Posterior cingulate gyrus (tissue), 11 donors: Measurements from ENCODE around the gene LAMTOR1.
A peak's percentile ranks its signal among the peaks of the same experiment; 100 is the strongest.

ENCODE experiments used
- DNase-seq, 10 donors: peaks; one replicate each; pipeline versions ENCODE4 v3.0.0 to v3.0.0-alpha.2; 2020 to 2021; ENCODE audit warnings: mixed read lengths in 3 of 10
- intact Hi-C: fragments of 100-400 bp; cut with DNase I; formaldehyde crosslinking; loops from one replicate; pipeline ENCODE4 v1.15.1; 2023

The LAMTOR1 gene

DNA sequence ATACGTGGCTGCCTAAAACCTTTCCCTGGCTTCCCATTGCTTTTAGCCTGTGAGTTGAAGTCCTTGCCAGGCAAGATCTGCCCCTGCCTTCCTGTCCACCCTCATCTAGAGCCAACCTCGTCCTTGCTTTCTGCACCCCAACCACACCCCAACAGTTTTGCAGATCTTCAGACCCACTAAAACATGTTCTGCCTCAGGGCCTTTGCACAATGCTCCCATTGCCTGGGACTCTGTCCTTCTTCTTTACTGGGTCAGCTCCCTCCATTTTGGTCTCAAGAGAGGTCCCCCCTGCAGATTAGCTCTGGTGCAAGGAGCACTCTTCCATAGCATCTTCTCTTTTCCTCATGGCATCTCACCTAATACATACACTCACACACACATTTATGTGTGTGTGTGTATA lies 17.8 kb upstream of the LAMTOR1 start:
- intact Hi-C loops, result no loop called here
- DNase-seq, result no peak

GRCh38 chr11:72119198-72119597 lies 16.1 kb upstream of the LAMTOR1 start:
- intact Hi-C loops, result loop anchor here (10.0 kb wide), 1 partner anchor 106 kb away; the partner anchor contains the start of gene INPPL1
- no peak for DNase-seq

DNA sequence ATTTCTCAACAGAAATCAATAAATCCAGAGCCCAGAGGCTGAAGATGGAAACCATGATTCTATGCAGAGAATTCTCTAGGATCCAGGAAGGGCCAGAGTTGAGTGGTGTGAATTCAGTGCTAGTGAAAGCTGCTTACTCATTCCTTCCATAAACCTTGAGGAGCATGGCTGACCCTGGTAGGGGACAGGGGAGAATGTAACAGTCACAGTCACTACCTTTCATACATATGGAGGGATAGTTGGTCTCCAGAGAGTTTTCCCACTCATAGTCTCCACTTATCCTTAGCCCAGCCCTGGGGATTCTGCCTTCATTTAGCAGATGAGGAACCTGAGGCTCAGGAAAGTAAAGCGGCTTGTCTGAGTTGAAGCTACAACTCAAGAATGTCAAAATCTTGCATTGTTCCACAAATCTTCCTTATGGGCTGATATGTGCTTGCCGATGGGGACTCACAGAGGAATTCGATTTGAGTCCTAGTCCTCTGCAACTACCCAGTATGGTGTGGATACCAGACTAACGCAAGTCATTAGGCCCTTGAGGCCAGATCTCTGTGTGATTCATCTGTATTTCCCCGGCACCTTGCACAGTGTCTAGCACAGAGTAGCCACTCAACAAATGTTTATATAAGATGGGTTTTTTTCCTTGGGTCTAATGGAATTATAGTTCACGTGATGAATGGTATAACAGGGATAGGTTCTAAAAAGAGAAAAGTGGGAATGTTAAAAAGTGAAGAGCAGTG lies 13.1 kb upstream of the LAMTOR1 start:
- DNase-seq, result no peak
- intact Hi-C loops, result loop anchor here (10.0 kb wide), 1 partner anchor 109 kb away; the partner anchor contains the start of gene INPPL1

DNA sequence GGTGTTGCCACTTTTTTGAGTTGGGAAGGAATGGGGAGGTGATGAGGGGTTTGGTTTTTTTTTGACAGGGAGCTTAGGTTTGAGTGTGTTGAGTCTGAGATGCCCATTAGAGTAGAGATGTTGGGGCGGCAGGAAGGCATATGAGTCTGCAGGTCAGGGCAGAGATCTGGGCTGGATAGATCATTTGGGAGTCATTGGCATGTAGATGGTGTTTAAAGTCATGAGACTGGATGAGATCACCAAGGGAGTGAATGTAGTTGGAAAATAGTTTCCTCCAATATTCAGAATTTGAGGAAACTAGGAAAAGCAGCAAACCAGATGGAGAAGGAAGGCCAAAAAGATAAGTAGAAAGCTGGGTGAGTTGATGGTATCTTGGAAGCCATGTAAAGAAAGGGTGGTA lies 11.5 kb upstream of the LAMTOR1 start:
- intact Hi-C loops, result loop anchor here (10.0 kb wide), 1 partner anchor 110 kb away; the partner anchor contains the start of gene INPPL1
- DNase-seq, result no peak

DNA sequence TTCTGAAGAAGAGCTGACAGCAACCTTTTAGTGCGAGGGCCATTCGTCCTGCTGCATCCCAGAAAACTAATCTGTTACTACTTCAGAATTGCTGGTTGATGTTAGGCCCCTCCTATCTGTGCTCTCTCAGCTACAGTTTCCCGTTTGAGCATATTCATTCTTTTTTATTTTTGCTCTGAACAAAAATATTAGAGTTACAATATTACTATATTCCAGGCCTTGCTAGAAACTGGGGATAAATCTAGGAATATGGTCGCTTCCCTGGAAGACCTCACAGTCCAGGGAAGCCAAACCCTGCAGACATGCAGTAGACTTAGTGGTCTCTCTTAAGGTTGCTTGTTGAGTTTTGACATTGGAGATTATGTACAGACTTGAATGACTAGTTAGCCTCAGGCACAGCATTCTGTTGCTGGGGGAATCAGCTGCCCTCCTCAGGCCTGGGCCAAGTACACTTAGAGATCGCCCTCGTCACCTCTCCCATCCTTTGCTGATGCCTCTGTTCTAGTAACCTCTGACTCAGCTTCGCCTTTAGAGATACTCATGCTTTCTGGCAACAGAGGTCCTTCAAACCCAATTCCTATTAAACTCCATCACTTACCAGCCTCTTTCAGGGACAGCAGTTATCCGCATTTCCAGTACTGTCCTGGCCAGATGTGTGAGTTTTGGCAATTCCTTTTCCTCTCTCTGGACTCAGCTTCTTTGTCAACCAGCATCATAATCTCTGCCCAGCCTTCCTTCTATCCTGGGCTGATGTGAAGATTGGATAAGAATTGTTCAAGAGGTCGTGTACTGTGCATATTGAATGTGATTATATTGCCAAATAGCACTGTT lies 10.1 kb upstream of the LAMTOR1 start:
- no peak for DNase-seq
- intact Hi-C loops, result loop anchor here (1.0 to 10.0 kb wide), 2 partner anchors 10 to 112 kb away; partner anchors contain the start of genes INPPL1 and LAMTOR1

DNA sequence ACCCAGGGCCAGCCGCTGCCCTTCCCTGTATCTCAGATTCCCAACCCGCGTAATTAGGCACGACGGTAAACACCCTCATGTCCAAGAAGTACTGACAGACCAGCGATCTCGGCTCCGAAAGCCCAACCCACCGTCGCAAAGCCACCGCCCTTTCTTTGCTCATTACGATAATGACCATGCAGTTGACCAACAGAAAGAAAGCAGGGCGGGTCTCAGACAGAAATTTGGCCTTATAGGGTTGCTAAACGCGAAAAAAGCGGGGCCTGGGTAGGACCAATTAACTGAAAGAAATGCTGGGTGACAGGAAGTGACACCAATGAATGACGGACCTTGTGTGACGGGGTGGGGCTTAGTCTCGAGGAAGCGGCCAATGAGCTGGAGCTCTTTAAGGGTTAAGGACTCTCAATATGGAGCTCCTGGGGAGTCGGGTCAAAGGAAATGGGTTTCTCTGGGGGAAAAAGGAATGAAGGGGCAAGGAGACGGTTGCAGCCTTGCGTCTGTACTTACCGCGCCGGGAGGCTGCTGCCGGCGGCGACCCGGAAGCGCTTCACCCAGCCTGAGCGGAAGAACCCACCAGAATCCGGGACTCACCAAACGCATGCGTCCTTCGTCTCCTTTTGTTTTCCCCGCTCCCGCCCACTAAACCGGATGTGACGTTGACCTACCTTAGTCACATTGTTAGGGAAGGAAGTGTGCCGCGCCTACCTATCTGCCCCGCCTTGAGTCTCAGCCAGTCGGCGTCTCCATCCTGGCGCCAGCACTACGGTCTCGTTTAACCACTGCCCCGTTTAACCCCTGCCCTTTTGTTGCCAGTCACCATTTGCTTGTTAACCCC lies 9.3 kb upstream of the LAMTOR1 start, which contains the start of gene ANAPC15:
ANAPC15 (minus strand) TSS at position 553 of the 835 bp plus-strand sequence. CDS start 1,419 bp downstream, outside the sequence.
- intact Hi-C loops, result loop anchor here (1.0 to 10.0 kb wide), 2 partner anchors 9 to 112 kb away; partner anchors contain the start of genes INPPL1 and LAMTOR1
- peak; percentile 91 to 99 (median 93) for DNase-seq

GRCh38 chr11:72111300-72112142 lies 8.4 kb upstream of the LAMTOR1 start:
- intact Hi-C loops, result loop anchor here (1.0 to 10.0 kb wide), 2 partner anchors 8 to 113 kb away; partner anchors contain the start of genes INPPL1 and LAMTOR1
- DNase-seq, result no peak

GRCh38 chr11:72105888-72106287 lies 2.8 kb upstream of the LAMTOR1 start, which contains the start of gene TOMT:
TOMT (plus strand) TSS chr11:72105924; CDS start chr11:72105952, 28 bp downstream.
- intact Hi-C loops, result no loop called here
- no peak for DNase-seq

DNA sequence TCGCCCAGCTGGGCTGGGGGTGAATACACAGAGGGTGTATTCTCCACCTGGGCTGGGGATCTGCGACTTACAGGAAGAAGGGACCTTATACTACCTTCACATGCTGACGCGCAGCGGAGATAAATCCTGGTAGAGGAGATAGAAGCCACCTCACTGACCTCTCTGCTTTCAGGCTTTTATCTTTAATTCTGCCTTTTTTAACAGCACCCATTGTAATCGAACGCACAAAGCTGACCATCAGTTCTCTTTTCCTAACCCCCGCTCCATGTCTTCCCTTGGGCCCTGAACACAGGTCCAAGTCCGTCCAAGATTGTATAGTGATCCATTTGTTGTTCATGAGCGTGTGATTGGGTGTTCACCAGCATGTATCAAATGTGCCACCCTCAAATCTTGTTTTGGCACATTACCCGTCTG lies 664 bp upstream of the LAMTOR1 start:
- intact Hi-C loops, result loop anchor here (1.0 to 5.0 kb wide), 3 partner anchors 9 to 176 kb away; partner anchors contain the start of genes ANAPC15, LRRC51, NUMA1 and RNF121
- no peak for DNase-seq

DNA sequence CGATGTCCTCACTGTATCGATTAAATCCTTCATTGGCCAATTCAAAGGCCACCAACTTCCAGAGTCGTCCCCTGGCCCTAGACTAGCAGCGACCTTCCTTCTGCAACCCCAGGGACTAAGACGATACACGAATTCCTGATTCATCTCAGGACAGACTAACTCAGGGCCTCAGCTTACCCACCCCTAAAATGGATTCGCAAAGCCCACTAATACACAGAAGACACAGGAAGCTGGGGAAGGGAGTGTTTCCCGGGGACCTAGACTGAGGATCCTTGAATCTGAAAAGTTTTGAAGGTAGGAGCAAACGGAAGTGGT lies 509 bp downstream of the LAMTOR1 start:
- DNase-seq, result no peak
- intact Hi-C loops, result loop anchor here (5.0 kb wide), 1 partner anchor 175 kb away; the partner anchor contains the start of genes RNF121 and XNDC1N

DNA sequence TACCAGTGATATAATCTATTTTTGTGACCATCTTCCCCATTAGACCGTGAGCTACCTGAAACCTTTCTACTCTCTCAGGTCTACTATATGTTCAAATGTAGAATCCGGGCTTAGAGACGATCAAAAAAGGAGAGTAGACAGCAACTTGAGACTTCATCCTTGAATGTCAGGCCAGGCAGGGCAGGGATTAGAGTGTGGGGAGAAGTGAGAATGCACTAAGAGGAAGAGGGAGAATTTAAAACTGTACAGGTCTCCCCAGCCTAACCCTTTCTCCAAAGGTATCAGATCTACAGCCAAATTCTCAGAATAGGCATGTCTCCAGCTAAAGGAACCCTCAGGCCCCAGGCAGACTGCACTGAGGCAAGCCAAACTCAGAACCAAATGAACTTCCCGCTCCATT lies 935 bp downstream of the LAMTOR1 start:
- DNase-seq, result peak in 1 of 10 donors; percentile 9
- intact Hi-C loops, result loop anchor here (5.0 kb wide), 1 partner anchor 175 kb away; the partner anchor contains the start of genes RNF121 and XNDC1N

DNA sequence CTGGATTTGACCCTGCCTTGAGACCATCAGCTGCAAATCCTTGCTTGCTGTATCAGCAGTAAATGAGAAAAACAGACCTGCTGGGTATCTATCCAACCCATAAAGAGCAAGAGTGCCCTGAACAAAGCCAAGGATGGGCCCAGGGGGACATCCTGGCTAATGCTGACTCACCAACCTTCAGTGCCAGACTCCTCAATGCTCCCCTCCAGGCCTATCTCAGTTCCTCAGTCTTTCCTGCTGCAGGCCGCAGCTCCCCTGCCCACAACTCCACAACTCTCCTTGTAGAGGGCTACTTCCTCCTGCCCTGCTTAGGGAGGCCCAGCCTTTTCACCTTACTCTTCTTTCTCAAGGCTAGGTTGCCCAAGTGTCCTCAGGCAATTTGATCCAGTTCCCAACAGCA lies 2.6 kb downstream of the LAMTOR1 start:
- intact Hi-C loops, result loop anchor here (5.0 kb wide), 1 partner anchor 173 kb away; the partner anchor contains the start of genes RNF121 and XNDC1N
- no peak for DNase-seq

DNA sequence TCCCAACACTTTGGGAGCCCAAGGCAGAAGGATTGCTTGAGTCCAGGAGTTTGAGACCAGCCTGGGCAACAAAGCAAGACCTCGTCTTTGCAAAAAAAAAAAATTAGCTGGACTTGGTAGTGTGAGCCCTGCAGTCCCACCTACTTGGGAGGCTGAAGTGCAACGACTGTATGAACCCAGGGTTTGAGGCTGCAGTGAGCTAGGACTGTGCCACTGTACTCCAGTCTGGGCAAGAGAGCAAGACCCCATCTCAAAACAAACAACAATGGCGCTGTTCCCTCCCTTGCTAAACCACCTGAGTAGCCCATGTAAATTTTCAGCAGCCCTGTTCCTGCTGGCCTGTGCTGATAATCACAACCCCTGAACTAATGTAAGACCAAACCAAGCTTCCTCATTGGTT lies 3.1 kb downstream of the LAMTOR1 start:
- intact Hi-C loops, result loop anchor here (5.0 kb wide), 1 partner anchor 173 kb away; the partner anchor contains the start of genes RNF121 and XNDC1N
- DNase-seq, result peak in 1 of 10 donors; percentile 4

- intact Hi-C loops, result no loop called here
- no peak for DNase-seq
Measured at GRCh38 chr11:72098741-72099140, 4.4 kb downstream of the LAMTOR1 start.

- DNase-seq, result peak in 8 of 10 donors; percentile 64 to 93 (median 77)
- intact Hi-C loops, result loop anchor here (1.0 to 5.0 kb wide), 2 partner anchors 66 to 114 kb away; no protein-coding TSS in a partner anchor
Measured at GRCh38 chr11:72091292-72091691, 11.8 kb downstream of the LAMTOR1 start.

DNA sequence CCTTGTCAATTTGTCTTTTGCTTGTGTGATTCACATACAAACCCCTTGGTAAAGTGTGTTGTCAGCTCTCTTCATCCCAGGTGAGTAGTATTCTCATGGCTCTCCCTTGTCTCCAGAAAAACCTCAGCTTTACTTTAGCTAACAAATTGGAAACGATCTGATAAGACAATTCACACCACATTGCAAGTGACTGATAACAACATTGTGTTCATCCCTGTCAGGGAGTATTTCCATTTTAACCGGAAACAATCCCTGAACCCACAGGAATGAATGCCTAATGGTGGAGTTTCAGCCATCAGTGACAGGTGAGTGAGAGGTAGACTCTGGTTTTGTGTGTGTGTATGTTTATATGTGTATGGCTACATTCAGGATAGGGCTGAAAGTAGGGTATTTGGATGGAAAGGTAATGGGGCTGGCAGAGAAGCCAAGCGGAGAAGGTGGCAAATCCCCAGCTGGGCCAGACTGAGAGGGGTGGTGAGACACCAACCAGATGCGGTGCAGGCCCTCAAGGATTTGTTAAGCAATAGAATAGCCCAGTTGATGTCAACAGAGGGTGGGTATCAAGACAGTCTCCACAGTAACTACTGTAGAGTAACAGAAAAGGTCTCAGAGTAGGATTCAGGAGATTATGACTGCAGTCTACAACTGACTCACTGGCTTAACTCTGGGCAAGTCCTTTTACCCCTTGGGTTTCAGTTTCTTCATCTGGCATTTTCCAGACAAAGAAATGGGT lies 14.9 kb downstream of the LAMTOR1 start:
- intact Hi-C loops, result no loop called here
- DNase-seq, result no peak

DNA sequence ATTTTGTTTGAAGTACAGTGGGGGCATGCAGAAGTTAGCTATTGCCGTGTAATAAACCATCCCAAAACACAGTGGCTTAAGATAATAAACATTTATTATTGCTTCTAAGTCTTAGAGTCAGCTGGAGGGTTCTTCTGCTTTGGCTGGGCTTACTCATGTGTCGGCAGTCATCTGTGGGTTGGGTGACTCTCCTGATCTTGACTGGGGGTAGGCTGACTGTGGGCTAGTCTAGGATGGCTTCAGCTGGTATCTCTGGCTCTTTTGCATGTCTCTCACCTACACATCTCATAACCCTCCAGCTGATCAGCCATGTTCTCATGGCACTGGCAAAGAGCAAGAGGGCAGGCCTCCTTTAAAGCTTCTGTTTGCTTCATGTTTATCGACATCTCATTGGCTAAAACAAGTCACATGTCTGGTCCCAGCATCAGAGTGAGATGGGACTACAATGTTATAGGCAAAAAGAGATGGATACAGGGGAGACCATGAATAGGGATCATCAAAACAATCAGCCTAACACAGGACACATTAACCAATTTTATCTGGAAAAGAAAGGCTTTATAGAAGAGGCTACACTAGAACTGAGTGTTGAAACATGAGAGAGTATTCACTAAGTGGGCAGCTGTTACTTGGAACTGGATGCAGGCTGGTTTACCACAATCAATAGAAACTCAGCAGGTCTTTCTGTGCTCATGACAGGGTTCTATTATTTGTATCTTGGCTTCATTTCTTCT lies 17.3 kb downstream of the LAMTOR1 start:
- intact Hi-C loops, result no loop called here
- DNase-seq, result peak in 4 of 10 donors; percentile 11 to 44 (median 30)
